ENCODE results near the gene KCNG3. TPM values are rescaled to one million over a fixed set of nuclear protein-coding genes. Genes with fewer than 3 reads are reported as not detected.

The KCNG3 gene
- total and polyA plus RNA-seq, 2 of the 13 experiments (the other 11 are each of a cell fraction or from before 2014, with no cell fraction given): 2.8 to 4.8 TPM

DNA sequence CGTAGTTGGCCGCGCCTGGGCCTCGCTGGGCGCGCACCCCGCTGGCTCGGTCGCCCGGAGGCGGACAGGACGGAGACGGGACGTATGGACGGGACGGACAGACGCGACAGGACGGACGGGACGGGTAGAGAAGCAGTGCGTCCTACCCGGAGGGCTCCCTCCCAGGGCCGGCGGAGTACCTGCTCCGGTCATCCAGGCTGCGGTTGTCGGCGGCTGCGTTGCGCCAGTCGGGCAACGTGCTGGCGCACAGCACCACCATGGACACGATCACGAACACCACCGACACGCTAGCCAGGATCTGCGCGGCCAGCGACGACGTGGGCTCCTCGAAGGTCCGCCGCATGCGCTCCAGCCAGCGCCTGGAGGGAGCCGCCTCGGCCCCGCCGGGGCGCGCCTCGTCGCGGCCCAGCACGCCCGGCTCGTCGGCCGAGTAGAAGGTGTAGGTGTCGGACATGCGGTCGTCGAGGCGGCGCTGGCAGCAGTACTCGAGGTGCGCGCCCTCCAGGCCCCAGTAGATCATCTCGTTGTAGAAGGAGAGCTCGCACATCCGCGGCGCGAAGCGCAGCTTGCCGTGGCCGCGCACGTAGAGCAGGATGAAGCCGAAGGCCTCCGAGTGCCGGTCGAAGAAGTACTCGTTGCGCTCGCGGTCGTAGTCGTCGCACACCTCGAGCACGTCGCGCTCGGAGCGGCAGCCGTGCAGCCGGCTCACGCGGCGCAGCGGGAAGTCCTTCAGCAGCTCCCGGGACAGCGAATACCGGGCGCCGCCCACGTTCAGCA is 903 bp downstream of the KCNG3 start (continued):
- no peak for TF ChIP-seq NFE2L2 (IDR thresholded peaks at IDR 0.05; ENCODE audit: low read length)
- TF ChIP-seq JUND (CRISPR knock-in tag; IDR thresholded peaks at IDR 0.05): 0 out of 2 replicates have a peak, but pooled peaks have one; percentile 8
- TF ChIP-seq ZNF205 (CRISPR knock-in tag; IDR thresholded peaks at IDR 0.05): no peak
- 0 out of 2 replicates have a peak, but pooled peaks have one; percentile 5 for TF ChIP-seq RXRA (CRISPR knock-in tag; IDR thresholded peaks at IDR 0.05)
- TF ChIP-seq ZNF143 (CRISPR knock-in tag; IDR thresholded peaks at IDR 0.05): no peak
- TF ChIP-seq ZNF256 (CRISPR knock-in tag; conservative IDR thresholded peaks at IDR 0.05): 0 out of 2 replicates have a peak, but pooled peaks have one; percentile 33
- 0 out of 2 replicates have a peak, but pooled peaks have one; percentile 33 for TF ChIP-seq BCL6 (CRISPR knock-in tag; IDR thresholded peaks at IDR 0.05)
- TF ChIP-seq ZNF576 (CRISPR knock-in tag; IDR thresholded peaks at IDR 0.05): no peak
- TF ChIP-seq CENPT (CRISPR knock-in tag; IDR thresholded peaks at IDR 0.05; ENCODE audit: low read depth): 0 out of 2 replicates have a peak, but pooled peaks have one; percentile 15
- TF ChIP-seq ZSCAN21 (CRISPR knock-in tag; IDR thresholded peaks at IDR 0.05; ENCODE audit: borderline replicate concordance): peak; percentile 23; the same call in 1 of the 2 replicates
- no peak for TF ChIP-seq MIER3 (CRISPR knock-in tag; IDR thresholded peaks at IDR 0.05; ENCODE audit: borderline replicate concordance)
- TF ChIP-seq, protein P1, sequence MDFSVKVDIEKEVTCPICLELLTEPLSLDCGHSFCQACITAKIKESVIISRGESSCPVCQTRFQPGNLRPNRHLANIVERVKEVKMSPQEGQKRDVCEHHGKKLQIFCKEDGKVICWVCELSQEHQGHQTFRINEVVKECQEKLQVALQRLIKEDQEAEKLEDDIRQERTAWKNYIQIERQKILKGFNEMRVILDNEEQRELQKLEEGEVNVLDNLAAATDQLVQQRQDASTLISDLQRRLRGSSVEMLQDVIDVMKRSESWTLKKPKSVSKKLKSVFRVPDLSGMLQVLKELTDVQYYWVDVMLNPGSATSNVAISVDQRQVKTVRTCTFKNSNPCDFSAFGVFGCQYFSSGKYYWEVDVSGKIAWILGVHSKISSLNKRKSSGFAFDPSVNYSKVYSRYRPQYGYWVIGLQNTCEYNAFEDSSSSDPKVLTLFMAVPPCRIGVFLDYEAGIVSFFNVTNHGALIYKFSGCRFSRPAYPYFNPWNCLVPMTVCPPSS (IDR thresholded peaks at IDR 0.05): no peak
- no peak for TF ChIP-seq IKZF1 (IDR thresholded peaks at IDR 0.05)
- no peak for TF ChIP-seq ZBTB43 (CRISPR knock-in tag; conservative IDR thresholded peaks at IDR 0.05)
- TF ChIP-seq ZNF264 (CRISPR knock-in tag; IDR thresholded peaks at IDR 0.05): no peak
- TF ChIP-seq ZNF446 (CRISPR knock-in tag; IDR thresholded peaks at IDR 0.05): no peak
- TF ChIP-seq ZNF781 (CRISPR knock-in tag; IDR thresholded peaks at IDR 0.05; ENCODE audit: borderline replicate concordance, not compliant biosample characterization): no peak
- 0 out of 2 replicates have a peak, but pooled peaks have one; percentile 15 for TF ChIP-seq MED13 (CRISPR knock-in tag; IDR thresholded peaks at IDR 0.05)
- no peak for TF ChIP-seq SUZ12 (IDR thresholded peaks at IDR 0.05; ENCODE audit: low read depth, low read length)
- TF ChIP-seq, protein P2, sequence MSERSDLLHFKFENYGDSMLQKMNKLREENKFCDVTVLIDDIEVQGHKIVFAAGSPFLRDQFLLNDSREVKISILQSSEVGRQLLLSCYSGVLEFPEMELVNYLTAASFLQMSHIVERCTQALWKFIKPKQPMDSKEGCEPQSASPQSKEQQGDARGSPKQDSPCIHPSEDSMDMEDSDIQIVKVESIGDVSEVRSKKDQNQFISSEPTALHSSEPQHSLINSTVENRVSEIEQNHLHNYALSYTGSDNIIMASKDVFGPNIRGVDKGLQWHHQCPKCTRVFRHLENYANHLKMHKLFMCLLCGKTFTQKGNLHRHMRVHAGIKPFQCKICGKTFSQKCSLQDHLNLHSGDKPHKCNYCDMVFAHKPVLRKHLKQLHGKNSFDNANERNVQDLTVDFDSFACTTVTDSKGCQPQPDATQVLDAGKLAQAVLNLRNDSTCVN (CRISPR knock-in tag; IDR thresholded peaks at IDR 0.05; ENCODE audit: borderline replicate concordance): peak; percentile 25; the same call in 1 of the 2 replicates
- TF ChIP-seq ARID4A (CRISPR knock-in tag; IDR thresholded peaks at IDR 0.05; ENCODE audit: borderline replicate concordance): no peak
